Left lung (tissue), 10 donors: ENCODE measurements around the gene SLC5A9. TPM values are rescaled to one million over a fixed set of nuclear protein-coding genes. Genes with fewer than 3 reads are reported as not detected.
A peak's percentile ranks its signal among the peaks of the same experiment; 100 is the strongest.

Experiments used
- ATAC-seq: fragments of 200-7000 bp; cut with Tn5 transposase; one replicate; pipeline ENCODE4 v1.9.1; 2020; ENCODE audit warnings: moderate library complexity
- DNase-seq, 4 donors: peaks; one replicate each; pipeline ENCODE4 v3.0.0-alpha.2; 2013 to 2020
- H3K27ac ChIP-seq, 2 donors: fragments of 200-600 bp; sonication (generic) in 1 of 2; one replicate each; pipeline versions ENCODE4 v1.5.0 to v1.8.0; 2020 to 2021
- H3K27me3 ChIP-seq, 2 donors: fragments of 200-600 bp; sonication (generic) in 1 of 2; one replicate each; pipeline versions ENCODE4 v1.5.0 to v1.8.0; 2020 to 2021
- H3K36me3 ChIP-seq, 2 donors: fragments of 200-600 bp; sonication (generic) in 1 of 2; one replicate each; pipeline versions ENCODE4 v1.5.0 to v1.8.0; 2020 to 2021
- H3K4me1 ChIP-seq, 2 donors: fragments of 200-600 bp; one replicate each; pipeline ENCODE4 v1.8.0; 2021
- H3K4me3 ChIP-seq, 2 donors: fragments of 200-600 bp; sonication (generic) in 1 of 2; one replicate each; pipeline versions ENCODE4 v1.5.0 to v1.8.0; 2020 to 2021; ENCODE audit warnings: mild to moderate bottlenecking in 1 of 2
- H3K9me3 ChIP-seq, 2 donors: fragments of 200-600 bp; sonication (generic) in 1 of 2; one replicate each; pipeline versions ENCODE4 v1.5.0 to v1.8.0; 2020 to 2021
- CTCF ChIP-seq, 2 donors: fragments of 200-600 bp; sonication (generic) in 1 of 2; IDR thresholded peaks; one replicate each; pipeline versions ENCODE4 v1.5.0 to v1.8.0; 2021; ENCODE audit warnings: antibody characterized with exemption in 2 of 2
- intact Hi-C, 2 donors: fragments of 100-400 bp; cut with DNase I; formaldehyde crosslinking; loops; one replicate each; pipeline versions ENCODE4 v1.11.2 to v1.14.2; 2022
- polyA plus RNA-seq, 6 donors: library from polyadenylated mRNA; unstranded; fragments of 120-200 nt; gene quantifications; one replicate each; pipeline ENCODE4 v1.2.1, GENCODE V29; 2013; ENCODE audit not compliant: insufficient read length in 6 of 6
- total RNA-seq, 2 donors: library from RNA; stranded (reverse); fragmentation: NEBNext Ultra II Directional; extraction: Animal tissue kit (Norgen Biotek cat#: 25700); gene quantifications; one replicate each; pipeline ENCODE4 v1.2.1, GENCODE V29; 2021
- donor health status: DM: no; HTN: yes; CAD: no.
- donor health status: DM: no; HTN: no; CAD: no.

The SLC5A9 gene
- total and polyA plus RNA-seq, 8 donors, result 0.47 to 12.5 (median 6.5) TPM

- H3K27ac ChIP-seq, result peak overlapping the region in 1 of 2 donors; percentile 74
- H3K9me3 ChIP-seq, result no peaks in the 10 kb centered on the region
- no peak overlapping the region for H3K4me3 ChIP-seq
- TF ChIP-seq CTCF (IDR thresholded peaks at IDR 0.05), result no peak
- intact Hi-C loops, result no loop called here
- H3K27me3 ChIP-seq, result no peaks in the 10 kb centered on the region
- H3K36me3 ChIP-seq, result no peaks in the 10 kb centered on the region
- ATAC-seq (peak; percentile 39), DNase-seq (no peak)
- H3K4me1 ChIP-seq, result peaks cover 0 to 22% of the 10 kb centered on the region in 2 donors
These were observed 5.6 kb downstream of the SLC5A9 start for GRCh38 chr1:48228156-48228555.

- Histone ChIP-seq H3K4me1 (peaks cover 0 to 22% of the 10 kb centered on the region in 2 donors), H3K4me3 (no peak overlapping the region), H3K27me3 (no peaks in the 10 kb centered on the region), H3K27ac (peak overlapping the region in 1 of 2 donors; percentile 25), H3K9me3 (no peaks in the 10 kb centered on the region), H3K36me3 (no peaks in the 10 kb centered on the region)
- intact Hi-C loops, result no loop called here
- DNase-seq (no peak), ATAC-seq (peak; percentile 22)
- TF ChIP-seq CTCF (IDR thresholded peaks at IDR 0.05), result no peak
These were observed 6.8 kb downstream of the SLC5A9 start for GRCh38 chr1:48229317-48229716.

GRCh38 chr1:48230236-48230635 lies 7.7 kb downstream of the SLC5A9 start:
- no peak for TF ChIP-seq CTCF (IDR thresholded peaks at IDR 0.05)
- ATAC-seq (no peak), DNase-seq (no peak)
- Histone ChIP-seq H3K4me1 (peaks cover 0 to 22% of the 10 kb centered on the region in 2 donors), H3K36me3 (no peaks in the 10 kb centered on the region), H3K4me3 (no peak overlapping the region), H3K27ac (no peak overlapping the region), H3K27me3 (no peaks in the 10 kb centered on the region), H3K9me3 (no peaks in the 10 kb centered on the region)
- intact Hi-C loops, result no loop called here

- Histone ChIP-seq H3K27ac (no peak overlapping the region), H3K4me1 (peaks cover 0 to 18% of the 10 kb centered on the region in 2 donors), H3K9me3 (no peaks in the 10 kb centered on the region), H3K27me3 (no peaks in the 10 kb centered on the region), H3K4me3 (no peak overlapping the region), H3K36me3 (no peaks in the 10 kb centered on the region)
- intact Hi-C loops, result no loop called here
- ATAC-seq, result no peak
- DNase-seq, result no peak
- no peak for TF ChIP-seq CTCF (IDR thresholded peaks at IDR 0.05)
These were observed 10.2 kb downstream of the SLC5A9 start for GRCh38 chr1:48232722-48233121.

GRCh38 chr1:48233666-48234485 lies 11.4 kb downstream of the SLC5A9 start:
- TF ChIP-seq CTCF (IDR thresholded peaks at IDR 0.05), result no peak
- Histone ChIP-seq H3K4me1 (peaks cover 0 to 6% of the 10 kb centered on the region in 2 donors), H3K9me3 (no peaks in the 10 kb centered on the region), H3K27ac (no peak overlapping the region), H3K36me3 (no peaks in the 10 kb centered on the region), H3K4me3 (no peak overlapping the region), H3K27me3 (no peaks in the 10 kb centered on the region)
- intact Hi-C loops, result no loop called here
- no peak for DNase-seq
- no peak for ATAC-seq
